Measurements from ENCODE around the gene AVPI1.
"Not testable (repeated sequence)": the region's sequence is repeated elsewhere in the genome, so short reads cannot be mapped to it uniquely, and the experiment has no call there.

The AVPI1 gene

GRCh38 chr10:97640868-97641811 is 45.9 kb downstream of the AVPI1 start:
- peak in 1 of 3 experiments; percentile 5 for DNase-seq (ENCODE audit: low read depth in 3 of 3)

- peak; percentile 92 to 99 (median 98) for DNase-seq (ENCODE audit: low read depth in 3 of 3)
Measured at GRCh38 chr10:97640174-97640867, 46.7 kb downstream of the AVPI1 start, which contains the start of gene PI4K2A. TSS of gene PI4K2A (plus strand) at chr10:97640671. CDS start at chr10:97640743, 72 bp downstream.

- not testable (repeated sequence) for DNase-seq (ENCODE audit: low read depth in 3 of 3)
Measured at GRCh38 chr10:97639090-97639489, 48.0 kb downstream of the AVPI1 start.

- no peak for DNase-seq (ENCODE audit: low read depth in 3 of 3)
Measured at GRCh38 chr10:97635577-97635976, 51.5 kb downstream of the AVPI1 start.

- DNase-seq (ENCODE audit: low read depth in 3 of 3), result no peak
Measured at GRCh38 chr10:97633921-97634320, 53.1 kb downstream of the AVPI1 start.

GRCh38 chr10:97632949-97633884 is 53.8 kb downstream of the AVPI1 start, which contains the start of gene MORN4:
TSS of gene MORN4 (minus strand) at chr10:97633500. CDS start at chr10:97619653, 13,847 bp downstream.
- peak; percentile 69 to 85 (median 78) for DNase-seq (ENCODE audit: low read depth in 3 of 3)

GRCh38 chr10:97631098-97631497 is 55.9 kb downstream of the AVPI1 start:
- DNase-seq (ENCODE audit: low read depth in 3 of 3), result no peak

- DNase-seq (ENCODE audit: low read depth in 3 of 3), result no peak
Measured at GRCh38 chr10:97629289-97629688, 57.8 kb downstream of the AVPI1 start.

GRCh38 chr10:97628228-97628627 is 58.8 kb downstream of the AVPI1 start:
- no peak for DNase-seq (ENCODE audit: low read depth in 3 of 3)

- no peak for DNase-seq (ENCODE audit: low read depth in 3 of 3)
Measured at GRCh38 chr10:97627731-97628130, 59.3 kb downstream of the AVPI1 start.

Measured in stimulated activated CD4-positive, alpha-beta T cell treated with anti-CD3 and anti-CD28 coated beads, TNF-alpha, amount 100 ng/mL, for 4 hours (primary cell).